ENCODE data around the gene GGT5.

DNA sequence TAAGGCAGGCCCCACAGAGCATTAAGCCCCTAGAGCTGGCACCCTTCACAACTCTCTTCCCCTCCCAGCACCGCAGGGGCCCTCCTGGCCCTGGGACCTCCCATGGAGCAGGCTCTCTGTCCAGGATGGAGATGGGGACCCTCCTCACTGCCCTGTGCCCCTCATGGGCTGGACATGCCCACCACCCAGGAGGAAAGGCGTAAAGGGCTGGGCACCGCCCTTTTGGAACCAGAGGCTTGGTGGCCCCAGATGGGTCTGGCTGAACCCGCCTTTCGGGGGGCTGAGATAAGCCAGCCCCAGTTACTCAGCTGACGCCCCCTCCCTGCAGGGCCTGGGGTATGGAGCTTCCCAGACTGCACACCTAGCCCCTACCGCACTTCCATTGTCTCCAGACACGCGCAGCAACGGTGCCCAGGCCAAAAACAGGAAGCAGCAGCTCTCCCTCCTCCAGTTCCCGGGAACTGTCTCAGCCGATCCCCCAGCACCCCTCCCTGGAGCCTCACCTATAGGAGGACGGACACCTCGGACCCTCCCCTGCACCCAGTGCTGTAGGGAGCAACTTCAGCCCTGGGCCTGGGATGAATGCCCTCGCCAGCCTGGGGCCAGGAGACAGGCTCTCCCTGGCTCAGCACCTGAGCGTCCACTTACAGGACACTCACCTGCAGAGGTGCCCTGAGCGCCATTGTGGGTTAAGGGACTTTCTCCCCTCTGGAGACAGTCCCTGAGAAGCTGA, 65.2 kb downstream of the GGT5 start:
- TF ChIP-seq, protein P1, sequence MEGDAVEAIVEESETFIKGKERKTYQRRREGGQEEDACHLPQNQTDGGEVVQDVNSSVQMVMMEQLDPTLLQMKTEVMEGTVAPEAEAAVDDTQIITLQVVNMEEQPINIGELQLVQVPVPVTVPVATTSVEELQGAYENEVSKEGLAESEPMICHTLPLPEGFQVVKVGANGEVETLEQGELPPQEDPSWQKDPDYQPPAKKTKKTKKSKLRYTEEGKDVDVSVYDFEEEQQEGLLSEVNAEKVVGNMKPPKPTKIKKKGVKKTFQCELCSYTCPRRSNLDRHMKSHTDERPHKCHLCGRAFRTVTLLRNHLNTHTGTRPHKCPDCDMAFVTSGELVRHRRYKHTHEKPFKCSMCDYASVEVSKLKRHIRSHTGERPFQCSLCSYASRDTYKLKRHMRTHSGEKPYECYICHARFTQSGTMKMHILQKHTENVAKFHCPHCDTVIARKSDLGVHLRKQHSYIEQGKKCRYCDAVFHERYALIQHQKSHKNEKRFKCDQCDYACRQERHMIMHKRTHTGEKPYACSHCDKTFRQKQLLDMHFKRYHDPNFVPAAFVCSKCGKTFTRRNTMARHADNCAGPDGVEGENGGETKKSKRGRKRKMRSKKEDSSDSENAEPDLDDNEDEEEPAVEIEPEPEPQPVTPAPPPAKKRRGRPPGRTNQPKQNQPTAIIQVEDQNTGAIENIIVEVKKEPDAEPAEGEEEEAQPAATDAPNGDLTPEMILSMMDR (IDR thresholded peaks at IDR 0.05) = no peak
- no peak for TF ChIP-seq POLR2A (IDR thresholded peaks at IDR 0.05)

Data from vagina (tissue), 2 donors.